ENCODE data around the gene GSTT2B. TPM values are rescaled to one million over a fixed set of nuclear protein-coding genes. Genes with fewer than 3 reads are reported as not detected.
"Not testable (repeated sequence)": the region's sequence is repeated elsewhere in the genome, so short reads cannot be mapped to it uniquely, and the experiment has no call there.

The GSTT2B gene
- total RNA-seq, 1 donor from 2014 or later = 11.9 TPM

DNA sequence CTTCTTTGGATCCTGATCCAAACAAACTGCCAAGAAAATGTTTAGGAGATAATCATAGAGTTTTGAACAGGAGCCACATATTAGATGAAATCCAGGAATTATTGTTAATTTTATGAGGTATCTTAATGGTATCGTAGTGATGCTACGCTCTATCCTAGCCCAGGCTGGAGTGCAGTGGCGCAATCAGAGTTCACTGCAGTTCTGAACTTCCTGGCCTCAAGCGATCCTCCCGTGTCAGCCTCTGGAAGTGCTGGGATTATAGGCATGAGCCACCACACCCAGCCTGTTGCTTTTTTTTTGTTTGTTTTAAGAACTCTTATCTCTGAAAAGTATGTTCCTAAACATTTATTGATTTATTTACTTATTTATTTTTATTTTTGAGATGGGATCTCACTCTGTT is 41.9 kb upstream of the GSTT2B start:
- TF ChIP-seq, protein P1, sequence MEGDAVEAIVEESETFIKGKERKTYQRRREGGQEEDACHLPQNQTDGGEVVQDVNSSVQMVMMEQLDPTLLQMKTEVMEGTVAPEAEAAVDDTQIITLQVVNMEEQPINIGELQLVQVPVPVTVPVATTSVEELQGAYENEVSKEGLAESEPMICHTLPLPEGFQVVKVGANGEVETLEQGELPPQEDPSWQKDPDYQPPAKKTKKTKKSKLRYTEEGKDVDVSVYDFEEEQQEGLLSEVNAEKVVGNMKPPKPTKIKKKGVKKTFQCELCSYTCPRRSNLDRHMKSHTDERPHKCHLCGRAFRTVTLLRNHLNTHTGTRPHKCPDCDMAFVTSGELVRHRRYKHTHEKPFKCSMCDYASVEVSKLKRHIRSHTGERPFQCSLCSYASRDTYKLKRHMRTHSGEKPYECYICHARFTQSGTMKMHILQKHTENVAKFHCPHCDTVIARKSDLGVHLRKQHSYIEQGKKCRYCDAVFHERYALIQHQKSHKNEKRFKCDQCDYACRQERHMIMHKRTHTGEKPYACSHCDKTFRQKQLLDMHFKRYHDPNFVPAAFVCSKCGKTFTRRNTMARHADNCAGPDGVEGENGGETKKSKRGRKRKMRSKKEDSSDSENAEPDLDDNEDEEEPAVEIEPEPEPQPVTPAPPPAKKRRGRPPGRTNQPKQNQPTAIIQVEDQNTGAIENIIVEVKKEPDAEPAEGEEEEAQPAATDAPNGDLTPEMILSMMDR (IDR thresholded peaks at IDR 0.05; ENCODE audit: partially characterized antibody, unreplicated experiment) = no peak
- peaks cover 16% of the 10 kb centered on the region for H3K27me3 Mint-ChIP-seq (ENCODE audit: unreplicated experiment)
- no peaks in the 10 kb centered on the region for H3K36me3 Mint-ChIP-seq (ENCODE audit: unreplicated experiment)
- no peak overlapping the region for H3K4me3 Mint-ChIP-seq (ENCODE audit: unreplicated experiment)
- no peaks in the 10 kb centered on the region for H3K9me3 Mint-ChIP-seq (ENCODE audit: unreplicated experiment)
- no peak for DNase-seq
- H3K27ac Mint-ChIP-seq (ENCODE audit: unreplicated experiment) = no peak overlapping the region
- peaks cover 7% of the 10 kb centered on the region for H3K4me1 Mint-ChIP-seq (ENCODE audit: low read depth, unreplicated experiment)

DNA sequence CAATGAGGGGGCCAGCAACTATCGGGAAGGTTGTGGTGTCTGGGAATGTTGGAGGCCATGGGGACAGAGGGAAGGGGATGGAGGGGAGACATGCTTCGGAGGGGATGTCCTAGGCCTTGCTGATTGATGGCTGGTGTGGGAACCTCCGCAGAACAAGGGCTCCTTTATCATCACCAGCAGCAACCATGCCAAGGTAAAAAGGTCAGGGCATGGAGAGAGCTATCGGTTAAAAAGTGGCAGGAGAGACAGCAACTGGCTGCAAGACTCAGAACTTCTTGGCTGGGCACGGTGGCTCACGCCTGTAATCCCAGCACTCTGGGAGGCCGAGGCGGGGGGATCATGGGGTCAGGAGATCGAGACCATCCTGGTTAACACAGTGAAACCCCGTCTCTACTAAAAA is 41.3 kb upstream of the GSTT2B start:
- Mint-ChIP-seq H3K4me3 (ENCODE audit: unreplicated experiment) (no peak overlapping the region), H3K4me1 (ENCODE audit: low read depth, unreplicated experiment) (peaks cover 7% of the 10 kb centered on the region), H3K9me3 (ENCODE audit: unreplicated experiment) (no peaks in the 10 kb centered on the region), H3K27ac (ENCODE audit: unreplicated experiment) (no peak overlapping the region), H3K36me3 (ENCODE audit: unreplicated experiment) (no peaks in the 10 kb centered on the region), H3K27me3 (ENCODE audit: unreplicated experiment) (peaks cover 16% of the 10 kb centered on the region)
- TF ChIP-seq, protein P1 (IDR thresholded peaks at IDR 0.05; ENCODE audit: partially characterized antibody, unreplicated experiment) = no peak
- DNase-seq = no peak

DNA sequence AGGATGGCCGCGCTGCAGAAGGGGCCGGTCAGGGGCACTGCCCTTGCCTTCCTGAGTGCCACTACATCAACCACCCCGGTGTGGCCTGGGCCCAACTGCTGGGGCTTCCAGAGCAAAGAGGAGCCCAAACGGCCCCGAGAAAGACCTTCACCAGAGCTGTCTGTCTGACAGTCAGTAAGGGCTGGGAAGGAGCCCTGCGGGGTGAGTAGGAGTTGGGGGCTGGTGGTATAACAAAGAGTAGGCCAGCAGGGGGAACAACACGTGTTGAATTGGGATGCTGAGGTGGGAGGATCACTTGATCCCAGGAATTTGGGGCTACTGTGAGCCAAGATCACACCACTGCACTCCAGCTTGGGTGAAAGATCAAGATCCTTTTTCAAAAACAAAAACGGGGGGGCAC is 40.3 kb upstream of the GSTT2B start:
- no peak for DNase-seq
- TF ChIP-seq, protein P1 (IDR thresholded peaks at IDR 0.05; ENCODE audit: partially characterized antibody, unreplicated experiment) = no peak
- Mint-ChIP-seq H3K9me3 (ENCODE audit: unreplicated experiment) (no peaks in the 10 kb centered on the region), H3K36me3 (ENCODE audit: unreplicated experiment) (no peaks in the 10 kb centered on the region), H3K4me1 (ENCODE audit: low read depth, unreplicated experiment) (peaks cover 7% of the 10 kb centered on the region), H3K27me3 (ENCODE audit: unreplicated experiment) (peaks cover 16% of the 10 kb centered on the region), H3K27ac (ENCODE audit: unreplicated experiment) (no peak overlapping the region), H3K4me3 (ENCODE audit: unreplicated experiment) (no peak overlapping the region)

DNA sequence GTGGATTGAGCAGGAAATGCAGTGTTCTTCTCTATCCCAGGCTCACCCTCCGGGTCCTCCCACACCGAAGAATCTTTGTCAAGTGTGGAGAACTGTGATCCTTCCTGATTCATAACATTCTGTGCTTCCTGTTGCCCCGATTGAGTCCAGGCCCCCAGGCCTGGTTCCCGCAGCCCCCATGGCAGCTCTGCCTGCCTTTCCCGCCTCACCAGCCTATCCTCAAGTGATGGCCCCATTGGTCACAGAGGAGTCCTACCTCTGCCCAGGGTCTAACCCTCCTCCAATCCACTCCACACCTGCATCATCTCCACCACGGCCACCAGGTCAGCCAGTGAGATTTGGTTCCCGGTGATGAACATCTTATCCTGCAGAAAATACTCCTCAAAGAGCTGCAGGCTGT is 38.8 kb upstream of the GSTT2B start:
- not testable (repeated sequence) for H3K27ac Mint-ChIP-seq (ENCODE audit: unreplicated experiment); H3K4me1 Mint-ChIP-seq (ENCODE audit: low read depth, unreplicated experiment); DNase-seq; H3K9me3 Mint-ChIP-seq (ENCODE audit: unreplicated experiment); H3K4me3 Mint-ChIP-seq (ENCODE audit: unreplicated experiment); H3K36me3 Mint-ChIP-seq (ENCODE audit: unreplicated experiment)
- peaks cover 16% of the 10 kb centered on the region for H3K27me3 Mint-ChIP-seq (ENCODE audit: unreplicated experiment)

DNA sequence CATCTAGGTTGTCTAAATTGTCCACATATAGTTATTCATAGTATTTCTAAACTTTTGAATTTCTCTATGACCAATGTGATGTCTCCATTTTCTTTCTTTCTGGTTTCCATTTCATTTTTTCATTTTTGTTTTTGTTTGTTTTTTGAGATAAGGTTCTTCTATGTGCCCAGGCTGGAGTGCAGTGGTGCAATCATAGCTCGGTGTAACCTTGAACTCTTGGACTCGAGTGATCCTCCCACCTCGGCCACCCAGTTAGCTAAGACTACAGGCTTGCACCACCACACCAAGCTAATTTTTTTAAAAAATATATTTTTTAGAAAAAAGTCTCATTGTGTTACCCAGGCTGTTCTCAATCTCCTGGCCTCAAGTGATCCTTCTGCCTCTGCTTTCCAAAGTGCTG is 36.1 kb upstream of the GSTT2B start:
- Mint-ChIP-seq H3K27ac (ENCODE audit: unreplicated experiment) (no peak overlapping the region), H3K9me3 (ENCODE audit: unreplicated experiment) (no peaks in the 10 kb centered on the region), H3K27me3 (ENCODE audit: unreplicated experiment) (peaks cover 7% of the 10 kb centered on the region), H3K4me1 (ENCODE audit: low read depth, unreplicated experiment) (no peaks in the 10 kb centered on the region), H3K36me3 (ENCODE audit: unreplicated experiment) (no peaks in the 10 kb centered on the region), H3K4me3 (ENCODE audit: unreplicated experiment) (no peak overlapping the region)
- no peak for DNase-seq
- TF ChIP-seq, protein P1 (IDR thresholded peaks at IDR 0.05; ENCODE audit: partially characterized antibody, unreplicated experiment) = no peak

DNA sequence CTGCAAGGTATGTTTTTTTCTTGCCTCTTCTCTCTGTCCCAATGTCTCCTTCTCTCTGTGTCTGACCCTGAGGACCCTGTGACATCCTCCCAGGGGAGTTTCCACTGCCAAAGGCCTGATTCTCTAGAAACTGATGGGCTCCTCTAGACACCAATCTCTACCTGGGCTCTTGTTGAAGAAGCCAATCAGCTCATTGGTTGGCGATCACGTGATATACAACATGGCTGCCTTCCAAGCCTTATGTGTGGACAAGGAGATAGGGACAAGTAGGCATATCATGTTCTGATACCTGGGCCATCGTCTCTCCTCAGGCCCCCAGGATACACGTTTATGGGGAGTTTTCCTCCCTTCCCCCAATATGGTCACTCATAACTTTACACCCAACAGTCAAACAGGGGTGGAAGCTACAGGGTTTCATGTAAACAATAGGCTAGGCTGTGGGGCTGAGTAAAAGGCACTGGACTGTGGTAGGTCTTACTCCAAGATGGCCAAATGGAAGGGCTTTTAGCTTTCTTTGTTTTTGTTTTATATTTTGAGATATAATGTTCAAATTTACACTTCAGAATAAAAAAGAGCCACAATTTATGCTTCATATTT is 32.7 kb upstream of the GSTT2B start:
- not testable (repeated sequence) for H3K27ac Mint-ChIP-seq (ENCODE audit: unreplicated experiment); DNase-seq; H3K4me1 Mint-ChIP-seq (ENCODE audit: low read depth, unreplicated experiment); H3K36me3 Mint-ChIP-seq (ENCODE audit: unreplicated experiment); H3K9me3 Mint-ChIP-seq (ENCODE audit: unreplicated experiment); H3K27me3 Mint-ChIP-seq (ENCODE audit: unreplicated experiment); H3K4me3 Mint-ChIP-seq (ENCODE audit: unreplicated experiment)

DNA sequence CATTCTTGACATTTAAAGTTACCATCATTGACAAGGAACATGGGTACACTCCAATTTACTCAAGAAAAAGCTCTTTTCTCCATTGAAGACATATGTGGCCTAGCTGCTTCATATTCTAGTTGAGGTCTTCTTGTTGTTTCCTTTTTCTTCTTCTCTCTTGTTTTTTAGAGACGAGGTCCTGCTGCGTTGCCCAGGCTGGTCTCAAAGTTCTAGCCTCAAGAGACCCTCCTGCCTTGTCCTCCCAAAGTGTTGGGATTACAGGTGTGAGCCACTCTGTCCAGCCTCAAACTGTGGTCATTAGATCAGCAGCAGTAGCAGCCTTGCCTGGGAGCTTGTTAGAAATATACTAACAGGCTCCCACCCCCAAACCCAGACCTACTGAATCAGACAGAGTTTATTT is 32.1 kb upstream of the GSTT2B start:
- H3K4me1 Mint-ChIP-seq (ENCODE audit: low read depth, unreplicated experiment); H3K27me3 Mint-ChIP-seq (ENCODE audit: unreplicated experiment); H3K9me3 Mint-ChIP-seq (ENCODE audit: unreplicated experiment); DNase-seq; H3K27ac Mint-ChIP-seq (ENCODE audit: unreplicated experiment); H3K36me3 Mint-ChIP-seq (ENCODE audit: unreplicated experiment); H3K4me3 Mint-ChIP-seq (ENCODE audit: unreplicated experiment): not testable (repeated sequence)

DNA sequence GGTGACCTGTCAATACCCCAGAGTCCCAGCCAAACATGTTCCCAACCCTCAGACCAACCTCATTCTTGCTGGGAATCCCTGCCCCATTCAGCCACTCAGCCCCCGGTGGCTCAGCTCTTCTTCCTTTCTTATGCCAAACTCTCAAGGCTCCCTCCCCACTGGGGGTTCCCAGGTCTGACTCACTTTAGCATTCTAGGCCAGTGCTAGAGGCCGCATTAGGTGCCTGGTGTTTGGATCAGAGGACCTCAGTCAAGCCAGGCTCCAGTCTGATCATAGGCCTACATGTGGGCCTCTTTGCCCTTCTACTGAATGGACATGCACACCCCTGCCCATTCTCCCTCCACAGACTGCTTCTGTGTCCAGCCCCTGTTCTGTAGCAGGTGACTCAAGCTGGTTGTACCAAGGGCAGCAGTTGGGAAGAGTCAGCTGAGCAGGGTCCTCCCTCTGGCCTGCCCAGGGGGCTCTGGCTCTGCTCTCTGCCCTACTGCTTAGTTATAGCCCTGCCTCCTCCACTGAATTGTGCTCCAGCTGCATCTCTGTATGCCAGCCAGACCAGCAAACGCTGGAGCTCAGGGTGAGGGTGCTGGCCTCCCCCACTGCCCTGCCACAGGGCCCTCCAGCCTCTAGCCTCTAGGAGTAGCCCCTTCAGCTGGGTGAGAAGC is 28.7 kb upstream of the GSTT2B start:
- not testable (repeated sequence) for H3K4me3 Mint-ChIP-seq (ENCODE audit: unreplicated experiment); H3K27me3 Mint-ChIP-seq (ENCODE audit: unreplicated experiment); H3K27ac Mint-ChIP-seq (ENCODE audit: unreplicated experiment); H3K36me3 Mint-ChIP-seq (ENCODE audit: unreplicated experiment); H3K4me1 Mint-ChIP-seq (ENCODE audit: low read depth, unreplicated experiment); H3K9me3 Mint-ChIP-seq (ENCODE audit: unreplicated experiment); DNase-seq
